ENCODE results near the gene PTGFR.

- TF ChIP-seq CTCF (IDR thresholded peaks at IDR 0.05; ENCODE audit: poor library complexity): no peak
- no peak for TF ChIP-seq EZH2 (IDR thresholded peaks at IDR 0.05; ENCODE audit: borderline replicate concordance)
- TF ChIP-seq EZH2phosphoT487 (IDR thresholded peaks at IDR 0.05; ENCODE audit: low read depth, severe bottlenecking, unreplicated experiment): no peak
These were observed 1.7 kb downstream of the PTGFR start for GRCh38 chr1:78492386-78492950.
